HepG2 (cell line): ENCODE data around the gene CDK5RAP2. TPM values are rescaled to one million over a fixed set of nuclear protein-coding genes. Genes with fewer than 3 reads are reported as not detected.

Experiments
- E2F5 ChIP-seq: sonication (generic); formaldehyde crosslinking; conservative IDR thresholded peaks from 2 replicates; pipeline ENCODE4 v1.4.0; 2020; ENCODE audit warnings: missing genetic modification reagents
- FOXP1 ChIP-seq, 2 experiments: fragments of 450-650 bp in 1 of 2; IDR thresholded peaks; 2 replicates each; pipeline ENCODE4 v1.6.1; 2017 to 2018; ENCODE audit warnings: antibody characterized with exemption in 1 of 2
- HNRNPL ChIP-seq: fragments of 200-400 bp; formaldehyde crosslinking; IDR thresholded peaks from 2 replicates; pipeline ENCODE4 v1.6.1; 2017; ENCODE audit warnings: mild to moderate bottlenecking, low read depth, low read length
- KIAA2018 ChIP-seq: sonication (generic); formaldehyde crosslinking; IDR thresholded peaks from 2 replicates; pipeline ENCODE4 v1.5.0; 2020; ENCODE audit warnings: mild to moderate bottlenecking, missing genetic modification reagents, borderline replicate concordance
- LRRFIP1 ChIP-seq: sonication (generic); formaldehyde crosslinking; conservative IDR thresholded peaks from 2 replicates; pipeline ENCODE4 v1.4.0; 2020; ENCODE audit warnings: missing genetic modification reagents
- MBD4 ChIP-seq: IDR thresholded peaks from 2 replicates; pipeline ENCODE4 v1.6.1; 2012; ENCODE audit warnings: low read length, inconsistent platforms, borderline replicate concordance
- PREB ChIP-seq: sonication (generic); formaldehyde crosslinking; IDR thresholded peaks from 2 replicates; pipeline ENCODE4 v1.4.0; 2020; ENCODE audit warnings: missing genetic modification reagents
- RBM22 ChIP-seq: fragments of 200-400 bp; formaldehyde crosslinking; optimal IDR thresholded peaks from 2 replicates; pipeline ENCODE3; 2017; ENCODE audit warnings: mild to moderate bottlenecking, low read length, moderate library complexity
- SMAD1 ChIP-seq: sonication (generic); formaldehyde crosslinking; IDR thresholded peaks from 2 replicates; pipeline ENCODE4 v1.4.0; 2020; ENCODE audit warnings: missing genetic modification reagents, low read depth, mild to moderate bottlenecking, borderline replicate concordance
- SMAD9 ChIP-seq: sonication (generic); formaldehyde crosslinking; IDR thresholded peaks from 2 replicates; pipeline ENCODE4 v1.5.1; 2020; ENCODE audit warnings: mild to moderate bottlenecking, missing genetic modification reagents
- ZNF879 ChIP-seq: sonication (generic); formaldehyde crosslinking; IDR thresholded peaks from 2 replicates; pipeline ENCODE4 v1.8.1; 2023; ENCODE audit warnings: missing genetic modification reagents
- ZXDC ChIP-seq: sonication (generic); formaldehyde crosslinking; IDR thresholded peaks from 2 replicates; pipeline ENCODE4 v1.5.0; 2020; ENCODE audit warnings: mild to moderate bottlenecking, missing genetic modification reagents
- polyA plus RNA-seq, 8 experiments: library from polyadenylated mRNA; depleted of rRNA in 3 of 8; stranded (reverse) in 7 of 8; unstranded in 1 of 8; fragments of >200 nt; fragmentation: Illumina TruSeq in 4 of 8; extraction: Trizol in 4 of 8; gene quantifications; 2 replicates each; pipeline versions ENCODE4 v1.2.1 to v1.2.3, GENCODE V29; 2011 to 2016; ENCODE audit warnings: low read depth in 4 of 8, missing spikeins in 1 of 8, mixed read lengths in 1 of 8; ENCODE audit not compliant: insufficient read depth in 1 of 8
- total RNA-seq, 5 experiments: library from RNA; depleted of rRNA; stranded (reverse); fragments of >200 nt; fragmentation: Illumina TruSeq; extraction: Trizol; gene quantifications; 2 replicates each; pipeline ENCODE4 v1.2.3, GENCODE V29; 2016; ENCODE audit warnings: low read depth in 1 of 5

CDK5RAP2 gene
- total and polyA plus RNA-seq, 2 of the 13 experiments (the other 11 are each of a cell fraction or from before 2014, with no cell fraction given): 31.8 to 42.2 TPM

GRCh38 chr9:120580051-120580896 is at the start of gene CDK5RAP2 (continued):
- TF ChIP-seq FOXP1 (IDR thresholded peaks at IDR 0.05) (no peak), FOXP1 (CRISPR knock-in tag; IDR thresholded peaks at IDR 0.05) (0 out of 2 replicates have a peak, but pooled peaks have one; percentile 22), SMAD1 (CRISPR knock-in tag) (no peak), HNRNPL (peak; percentile 67; the same call in 1 of the 2 replicates), KIAA2018 (CRISPR knock-in tag) (no peak), RBM22 (no peak), E2F5 (CRISPR knock-in tag) (peak; percentile 54; the same call in 1 of the 2 replicates), PREB (CRISPR knock-in tag) (no peak), MBD4 (no peak), SMAD9 (CRISPR knock-in tag) (no peak), ZNF879 (CRISPR knock-in tag) (no peak), ZXDC (CRISPR knock-in tag) (no peak), LRRFIP1 (CRISPR knock-in tag) (no peak)
